HPDE6-E6E7 (cell line): ENCODE measurements around the gene LAMA1.
"Not testable (repeated sequence)": the region's sequence is repeated elsewhere in the genome, so short reads cannot be mapped to it uniquely, and the experiment has no call there.

Source experiments
- DNase-seq: peaks from one replicate; pipeline ENCODE4 v3.0.0; 2011; ENCODE audit warnings: missing footprints; ENCODE audit errors: extremely low spot score

The LAMA1 gene

GRCh38 chr18:7117390-7118355 lies at the start of gene LAMA1:
Gene LAMA1, minus strand, starts transcription at chr18:7117797. Its CDS starts 77 bp downstream, at chr18:7117720.
- DNase-seq = no peak

- DNase-seq = no peak
These were observed 48.3 kb upstream of the LAMA1 start for GRCh38 chr18:7165846-7166393.

GRCh38 chr18:7164323-7165004 lies 46.9 kb upstream of the LAMA1 start:
- DNase-seq = no peak

- DNase-seq = no peak
These were observed 40.6 kb upstream of the LAMA1 start for GRCh38 chr18:7158216-7158615.

- no peak for DNase-seq
These were observed 40.2 kb upstream of the LAMA1 start for GRCh38 chr18:7157760-7158159.

GRCh38 chr18:7155887-7156286 lies 38.3 kb upstream of the LAMA1 start:
- no peak for DNase-seq

GRCh38 chr18:7155092-7155491 lies 37.5 kb upstream of the LAMA1 start:
- DNase-seq = no peak

GRCh38 chr18:7152440-7152839 lies 34.8 kb upstream of the LAMA1 start:
- no peak for DNase-seq

GRCh38 chr18:7147399-7147798 lies 29.8 kb upstream of the LAMA1 start:
- DNase-seq = no peak

- no peak for DNase-seq
These were observed 28.5 kb upstream of the LAMA1 start for GRCh38 chr18:7146067-7146466.

GRCh38 chr18:7144921-7145320 lies 27.3 kb upstream of the LAMA1 start:
- DNase-seq = not testable (repeated sequence)

GRCh38 chr18:7141287-7141686 lies 23.7 kb upstream of the LAMA1 start:
- DNase-seq = no peak

- no peak for DNase-seq
These were observed 21.8 kb upstream of the LAMA1 start for GRCh38 chr18:7139409-7139808.

GRCh38 chr18:7133181-7133580 lies 15.6 kb upstream of the LAMA1 start:
- DNase-seq = no peak

GRCh38 chr18:7132356-7133150 lies 15.0 kb upstream of the LAMA1 start:
- no peak for DNase-seq

GRCh38 chr18:7122376-7122775 lies 4.8 kb upstream of the LAMA1 start:
- no peak for DNase-seq

- DNase-seq = no peak
These were observed 706 bp downstream of the LAMA1 start for GRCh38 chr18:7116792-7117389.

- no peak for DNase-seq
These were observed 1.4 kb downstream of the LAMA1 start for GRCh38 chr18:7116001-7116730.

GRCh38 chr18:7112936-7113335 lies 4.7 kb downstream of the LAMA1 start:
- no peak for DNase-seq

GRCh38 chr18:7111134-7111533 lies 6.5 kb downstream of the LAMA1 start:
- no peak for DNase-seq

GRCh38 chr18:7105943-7106342 lies 11.7 kb downstream of the LAMA1 start:
- no peak for DNase-seq
